ENCODE results near the gene REEP1.
A peak's percentile ranks its signal among the peaks of the same experiment; 100 is the strongest.

Gene REEP1

GRCh38 chr2:86337244-86337835 is at the start of gene REEP1:
Gene REEP1 (minus strand): TSS chr2:86337626. CDS start chr2:86337510, 116 bp downstream.
- TF ChIP-seq CTCF (IDR thresholded peaks at IDR 0.05; ENCODE audit: insufficient read depth, low read depth, low read length, missing control alignments) = no peak
- peak; percentile 10 for DNase-seq (ENCODE audit: low read depth)
- peak within 1 kb of the TSS; percentile 34 for H3K4me3 ChIP-seq (ENCODE audit: low read depth, low read length)

- TF ChIP-seq CTCF (IDR thresholded peaks at IDR 0.05; ENCODE audit: insufficient read depth, low read depth, low read length, missing control alignments) = no peak
- no peak overlapping the region for H3K4me3 ChIP-seq (ENCODE audit: low read depth, low read length)
- DNase-seq (ENCODE audit: low read depth) = no peak
Measured at GRCh38 chr2:86383844-86384243, 46.4 kb upstream of the REEP1 start.

- no peak overlapping the region for H3K4me3 ChIP-seq (ENCODE audit: low read depth, low read length)
- DNase-seq (ENCODE audit: low read depth) = no peak
- TF ChIP-seq CTCF (IDR thresholded peaks at IDR 0.05; ENCODE audit: insufficient read depth, low read depth, low read length, missing control alignments) = no peak
Measured at GRCh38 chr2:86382698-86383097, 45.3 kb upstream of the REEP1 start.

GRCh38 chr2:86382108-86382507 is 44.7 kb upstream of the REEP1 start:
- DNase-seq (ENCODE audit: low read depth) = no peak
- TF ChIP-seq CTCF (IDR thresholded peaks at IDR 0.05; ENCODE audit: insufficient read depth, low read depth, low read length, missing control alignments) = no peak
- H3K4me3 ChIP-seq (ENCODE audit: low read depth, low read length) = no peak overlapping the region

GRCh38 chr2:86378469-86378868 is 41.0 kb upstream of the REEP1 start:
- H3K4me3 ChIP-seq (ENCODE audit: low read depth, low read length) = no peak overlapping the region
- no peak for DNase-seq (ENCODE audit: low read depth)

GRCh38 chr2:86375623-86376022 is 38.2 kb upstream of the REEP1 start:
- H3K4me3 ChIP-seq (ENCODE audit: low read depth, low read length) = no peak overlapping the region
- no peak for DNase-seq (ENCODE audit: low read depth)
- TF ChIP-seq CTCF (IDR thresholded peaks at IDR 0.05; ENCODE audit: insufficient read depth, low read depth, low read length, missing control alignments) = no peak

More at GRCh38 chr2:86378469-86378868, 41.0 kb upstream of the REEP1 start:
- TF ChIP-seq CTCF (IDR thresholded peaks at IDR 0.05; ENCODE audit: insufficient read depth, low read depth, low read length, missing control alignments) = no peak

Data from GM12865 (cell line).